Measurements from ENCODE around the gene ASAP2.
A peak's percentile ranks its signal among the peaks of the same experiment; 100 is the strongest.

Gene ASAP2

GRCh38 chr2:9235147-9236044 lies 28.8 kb downstream of the ASAP2 start:
- no peak overlapping the region for H3K9ac ChIP-seq (ENCODE audit: low read depth, low read length)
- no peak overlapping the region for H3K27ac ChIP-seq (ENCODE audit: low read depth, low read length)
- no peaks in the 10 kb centered on the region for H3K4me1 ChIP-seq (ENCODE audit: control insufficient read depth, insufficient read depth, low read length)
- H3K9me3 ChIP-seq (ENCODE audit: control insufficient read depth, insufficient read depth, low read length): no peaks in the 10 kb centered on the region
- no peaks in the 10 kb centered on the region for H3K27me3 ChIP-seq (ENCODE audit: control insufficient read depth, insufficient read depth, low read length)
- H3K4me3 ChIP-seq (ENCODE audit: low read depth, low read length): no peak overlapping the region
- no peaks in the 10 kb centered on the region for H3K36me3 ChIP-seq (ENCODE audit: control insufficient read depth, insufficient read depth, low read length)

- Histone ChIP-seq H3K9me3 (ENCODE audit: control insufficient read depth, insufficient read depth, low read length) (no peaks in the 10 kb centered on the region), H3K4me1 (ENCODE audit: control insufficient read depth, insufficient read depth, low read length) (no peaks in the 10 kb centered on the region), H3K4me3 (ENCODE audit: low read depth, low read length) (no peak overlapping the region), H3K27me3 (ENCODE audit: control insufficient read depth, insufficient read depth, low read length) (no peaks in the 10 kb centered on the region), H3K36me3 (ENCODE audit: control insufficient read depth, insufficient read depth, low read length) (no peaks in the 10 kb centered on the region), H3K9ac (ENCODE audit: low read depth, low read length) (no peak overlapping the region), H3K27ac (ENCODE audit: low read depth, low read length) (no peak overlapping the region)
Measured at GRCh38 chr2:9236045-9236344, 29.4 kb downstream of the ASAP2 start.

- Histone ChIP-seq H3K27me3 (ENCODE audit: control insufficient read depth, insufficient read depth, low read length) (no peaks in the 10 kb centered on the region), H3K4me1 (ENCODE audit: control insufficient read depth, insufficient read depth, low read length) (no peaks in the 10 kb centered on the region), H3K9me3 (ENCODE audit: control insufficient read depth, insufficient read depth, low read length) (no peaks in the 10 kb centered on the region), H3K4me3 (ENCODE audit: low read depth, low read length) (no peak overlapping the region), H3K27ac (ENCODE audit: low read depth, low read length) (no peak overlapping the region), H3K9ac (ENCODE audit: low read depth, low read length) (no peak overlapping the region), H3K36me3 (ENCODE audit: control insufficient read depth, insufficient read depth, low read length) (no peaks in the 10 kb centered on the region)
Measured at GRCh38 chr2:9236867-9237266, 30.3 kb downstream of the ASAP2 start.

GRCh38 chr2:9237831-9238230 lies 31.2 kb downstream of the ASAP2 start:
- Histone ChIP-seq H3K4me3 (ENCODE audit: low read depth, low read length) (no peak overlapping the region), H3K27ac (ENCODE audit: low read depth, low read length) (no peak overlapping the region), H3K4me1 (ENCODE audit: control insufficient read depth, insufficient read depth, low read length) (no peaks in the 10 kb centered on the region), H3K9me3 (ENCODE audit: control insufficient read depth, insufficient read depth, low read length) (no peaks in the 10 kb centered on the region), H3K27me3 (ENCODE audit: control insufficient read depth, insufficient read depth, low read length) (no peaks in the 10 kb centered on the region), H3K36me3 (ENCODE audit: control insufficient read depth, insufficient read depth, low read length) (no peaks in the 10 kb centered on the region), H3K9ac (ENCODE audit: low read depth, low read length) (no peak overlapping the region)

- Histone ChIP-seq H3K36me3 (ENCODE audit: control insufficient read depth, insufficient read depth, low read length) (no peaks in the 10 kb centered on the region), H3K27me3 (ENCODE audit: control insufficient read depth, insufficient read depth, low read length) (no peaks in the 10 kb centered on the region), H3K9me3 (ENCODE audit: control insufficient read depth, insufficient read depth, low read length) (no peaks in the 10 kb centered on the region), H3K4me3 (ENCODE audit: low read depth, low read length) (no peak overlapping the region), H3K9ac (ENCODE audit: low read depth, low read length) (no peak overlapping the region), H3K27ac (ENCODE audit: low read depth, low read length) (no peak overlapping the region), H3K4me1 (ENCODE audit: control insufficient read depth, insufficient read depth, low read length) (no peaks in the 10 kb centered on the region)
Measured at GRCh38 chr2:9238591-9239326, 32.1 kb downstream of the ASAP2 start.

GRCh38 chr2:9239616-9240015 lies 33.0 kb downstream of the ASAP2 start:
- H3K9me3 ChIP-seq (ENCODE audit: control insufficient read depth, insufficient read depth, low read length): no peaks in the 10 kb centered on the region
- no peaks in the 10 kb centered on the region for H3K27me3 ChIP-seq (ENCODE audit: control insufficient read depth, insufficient read depth, low read length)
- no peak overlapping the region for H3K9ac ChIP-seq (ENCODE audit: low read depth, low read length)
- H3K4me1 ChIP-seq (ENCODE audit: control insufficient read depth, insufficient read depth, low read length): peaks cover 4% of the 10 kb centered on the region
- no peak overlapping the region for H3K4me3 ChIP-seq (ENCODE audit: low read depth, low read length)
- H3K27ac ChIP-seq (ENCODE audit: low read depth, low read length): no peak overlapping the region
- no peaks in the 10 kb centered on the region for H3K36me3 ChIP-seq (ENCODE audit: control insufficient read depth, insufficient read depth, low read length)

DNA sequence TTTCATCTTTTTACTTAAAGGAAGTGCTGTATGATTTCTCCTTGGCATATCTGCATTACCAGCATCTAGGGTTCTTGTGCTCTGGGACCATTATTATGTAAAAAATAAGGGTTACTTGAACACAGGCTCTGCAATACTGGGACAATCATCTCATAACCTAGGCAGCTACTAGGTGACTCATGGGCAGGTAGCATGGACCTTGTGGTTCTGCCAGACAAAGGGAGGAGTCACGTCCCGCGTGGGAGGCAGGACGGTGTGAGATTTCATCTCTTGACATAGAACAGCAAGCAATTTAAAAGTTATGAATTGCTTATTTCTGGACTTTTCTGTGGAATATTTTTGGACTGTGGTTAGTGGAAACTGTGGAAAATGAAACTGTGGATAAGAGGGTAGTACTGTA lies 34.1 kb downstream of the ASAP2 start:
- Histone ChIP-seq H3K9ac (ENCODE audit: low read depth, low read length) (no peak overlapping the region), H3K27me3 (ENCODE audit: control insufficient read depth, insufficient read depth, low read length) (no peaks in the 10 kb centered on the region), H3K4me1 (ENCODE audit: control insufficient read depth, insufficient read depth, low read length) (peaks cover 14% of the 10 kb centered on the region), H3K9me3 (ENCODE audit: control insufficient read depth, insufficient read depth, low read length) (no peaks in the 10 kb centered on the region), H3K36me3 (ENCODE audit: control insufficient read depth, insufficient read depth, low read length) (no peaks in the 10 kb centered on the region), H3K4me3 (ENCODE audit: low read depth, low read length) (no peak overlapping the region), H3K27ac (ENCODE audit: low read depth, low read length) (no peak overlapping the region)

DNA sequence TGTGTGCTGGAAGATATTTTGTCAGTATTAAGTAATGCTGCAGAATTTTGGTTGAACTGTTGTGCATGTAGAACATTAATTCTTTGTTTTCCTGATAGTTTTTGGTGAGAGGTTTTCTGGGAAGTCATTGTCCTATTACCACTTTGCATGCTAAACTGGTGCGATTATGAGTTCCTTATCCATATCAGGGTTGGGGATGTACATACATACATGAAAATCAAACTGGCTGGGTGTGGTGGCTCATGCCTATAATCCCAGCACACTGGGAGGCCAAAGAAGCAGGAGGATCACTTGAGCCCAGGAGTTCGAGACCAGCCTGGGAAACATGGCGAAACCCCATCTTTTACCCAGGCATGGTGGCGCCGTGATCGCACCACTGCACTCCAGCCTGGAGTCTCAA lies 34.6 kb downstream of the ASAP2 start:
- Histone ChIP-seq H3K9ac (ENCODE audit: low read depth, low read length) (no peak overlapping the region), H3K27me3 (ENCODE audit: control insufficient read depth, insufficient read depth, low read length) (no peaks in the 10 kb centered on the region), H3K4me3 (ENCODE audit: low read depth, low read length) (no peak overlapping the region), H3K36me3 (ENCODE audit: control insufficient read depth, insufficient read depth, low read length) (no peaks in the 10 kb centered on the region), H3K27ac (ENCODE audit: low read depth, low read length) (no peak overlapping the region), H3K9me3 (ENCODE audit: control insufficient read depth, insufficient read depth, low read length) (no peaks in the 10 kb centered on the region), H3K4me1 (ENCODE audit: control insufficient read depth, insufficient read depth, low read length) (peaks cover 16% of the 10 kb centered on the region)

GRCh38 chr2:9243357-9243756 lies 36.7 kb downstream of the ASAP2 start:
- Histone ChIP-seq H3K27me3 (ENCODE audit: control insufficient read depth, insufficient read depth, low read length) (no peaks in the 10 kb centered on the region), H3K9me3 (ENCODE audit: control insufficient read depth, insufficient read depth, low read length) (no peaks in the 10 kb centered on the region), H3K4me3 (ENCODE audit: low read depth, low read length) (no peak overlapping the region), H3K36me3 (ENCODE audit: control insufficient read depth, insufficient read depth, low read length) (no peaks in the 10 kb centered on the region), H3K9ac (ENCODE audit: low read depth, low read length) (no peak overlapping the region), H3K27ac (ENCODE audit: low read depth, low read length) (no peak overlapping the region), H3K4me1 (ENCODE audit: control insufficient read depth, insufficient read depth, low read length) (peaks cover 16% of the 10 kb centered on the region)

DNA sequence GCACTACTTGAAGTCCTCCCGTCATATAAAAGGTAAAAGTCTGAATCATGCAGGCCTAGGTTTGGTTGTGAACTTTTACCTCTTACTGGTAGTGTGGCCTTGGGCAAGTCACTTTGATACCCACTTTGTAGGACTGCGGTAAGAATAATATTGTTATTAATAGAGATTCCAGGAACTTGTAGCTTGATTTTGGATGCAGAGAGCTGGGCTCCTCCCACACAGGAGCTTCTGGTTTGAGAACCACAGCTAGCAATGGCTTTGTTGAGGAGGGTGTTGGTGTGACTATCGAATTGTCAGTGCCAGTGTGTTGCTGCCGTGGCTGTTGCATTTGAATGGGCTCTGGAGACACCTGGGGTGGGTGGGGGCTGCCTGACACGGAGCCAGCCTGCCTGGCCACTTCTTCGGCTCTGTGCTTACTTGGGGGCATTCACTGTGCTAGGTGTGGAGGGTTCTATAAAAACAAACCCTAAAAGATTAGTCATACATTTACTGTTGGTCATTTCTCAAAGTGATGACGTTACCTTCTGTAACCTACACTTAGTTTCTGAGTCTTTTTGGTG lies 38.5 kb downstream of the ASAP2 start:
- H3K36me3 ChIP-seq (ENCODE audit: control insufficient read depth, insufficient read depth, low read length): no peaks in the 10 kb centered on the region
- H3K27ac ChIP-seq (ENCODE audit: low read depth, low read length): peak overlapping the region; percentile 57
- peaks cover 16% of the 10 kb centered on the region for H3K4me1 ChIP-seq (ENCODE audit: control insufficient read depth, insufficient read depth, low read length)
- no peak overlapping the region for H3K9ac ChIP-seq (ENCODE audit: low read depth, low read length)
- H3K9me3 ChIP-seq (ENCODE audit: control insufficient read depth, insufficient read depth, low read length): no peaks in the 10 kb centered on the region
- H3K27me3 ChIP-seq (ENCODE audit: control insufficient read depth, insufficient read depth, low read length): no peaks in the 10 kb centered on the region
- peak overlapping the region; percentile 27; the same call in 1 of the 2 replicates for H3K4me3 ChIP-seq (ENCODE audit: low read depth, low read length)

- Histone ChIP-seq H3K27ac (ENCODE audit: low read depth, low read length) (no peak overlapping the region), H3K4me1 (ENCODE audit: control insufficient read depth, insufficient read depth, low read length) (peaks cover 16% of the 10 kb centered on the region), H3K9me3 (ENCODE audit: control insufficient read depth, insufficient read depth, low read length) (no peaks in the 10 kb centered on the region), H3K36me3 (ENCODE audit: control insufficient read depth, insufficient read depth, low read length) (no peaks in the 10 kb centered on the region), H3K27me3 (ENCODE audit: control insufficient read depth, insufficient read depth, low read length) (no peaks in the 10 kb centered on the region), H3K9ac (ENCODE audit: low read depth, low read length) (no peak overlapping the region), H3K4me3 (ENCODE audit: low read depth, low read length) (no peak overlapping the region)
Measured at GRCh38 chr2:9247177-9247576, 40.6 kb downstream of the ASAP2 start.
